ENCODE results near the gene ASCL2.
A peak's percentile ranks its signal among the peaks of the same experiment; 100 is the strongest.

ASCL2 gene

DNA sequence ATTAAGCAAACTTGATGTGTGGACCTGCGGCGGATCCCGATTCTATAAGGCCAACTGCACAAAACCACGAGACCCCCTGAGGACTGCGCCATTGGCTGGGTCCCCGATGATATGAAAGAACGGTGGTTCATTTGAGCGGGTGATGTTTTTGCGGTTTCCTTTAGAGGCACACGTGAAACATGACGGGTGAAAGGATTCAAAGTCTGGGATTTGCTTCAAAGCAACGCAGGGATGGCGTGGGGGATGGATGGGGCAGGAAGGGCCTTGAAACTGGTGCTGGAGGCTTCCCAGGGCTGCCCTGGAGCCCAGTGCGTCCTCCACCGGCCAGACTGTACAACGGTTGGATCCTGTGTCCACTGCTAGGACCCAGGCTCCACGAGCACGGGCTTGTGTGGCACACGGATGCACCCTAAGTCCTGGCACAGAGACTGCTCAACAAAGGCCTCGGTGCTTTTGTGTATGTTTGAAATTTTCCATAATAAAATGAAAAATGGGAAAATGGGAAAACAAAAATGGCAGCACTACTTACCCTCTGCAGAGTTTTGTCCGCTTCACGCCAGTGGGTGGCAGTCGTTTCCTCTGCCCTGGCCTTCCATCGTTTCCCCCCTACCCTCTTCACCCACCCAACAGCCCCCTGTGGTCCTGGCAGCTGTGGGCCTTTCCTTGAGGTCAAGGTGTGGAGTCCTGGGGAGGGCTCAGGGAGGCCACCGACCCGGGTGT, 3.6 kb downstream of the ASCL2 start:
- Histone ChIP-seq H3K9ac (ENCODE audit: low read length) (no peak overlapping the region), H3K36me3 (ENCODE audit: control insufficient read depth in 1 of 2, insufficient read depth in 2 of 2, low read depth in 1 of 2, low read length in 2 of 2) (peaks cover 0 to 7% of the 10 kb centered on the region in 2 experiments), H3K4me1 (ENCODE audit: control insufficient read depth, insufficient read depth, low read depth, low read length) (peaks cover 11% of the 10 kb centered on the region), H3K27ac (ENCODE audit: low read length, poor library complexity, severe bottlenecking) (no peak overlapping the region), H2AK5ac (ENCODE audit: low read length, severe bottlenecking) (no peak overlapping the region), H3K4me2 (ENCODE audit: low read length, poor library complexity, severe bottlenecking) (no peak overlapping the region), H2BK15ac (ENCODE audit: low read depth, poor library complexity, severe bottlenecking) (no peak overlapping the region), H3K4ac (ENCODE audit: low read depth in 1 of 2, low read length in 2 of 2) (no peak overlapping the region), H3K79me1 (replicated peaks; ENCODE audit: low read length, poor library complexity, severe bottlenecking) (no peaks in the 10 kb centered on the region), H2BK5ac (ENCODE audit: low read depth, low read length, poor library complexity, severe bottlenecking) (no peak overlapping the region), H3K23ac (ENCODE audit: low read length in 2 of 2) (no peak overlapping the region), H2BK12ac (ENCODE audit: low read length in 2 of 2) (no peak overlapping the region), H2AFZ (ENCODE audit: low read depth, low read length) (no peak overlapping the region), H3K14ac (ENCODE audit: low read length in 2 of 2) (no peak overlapping the region), H4K8ac (ENCODE audit: low read length) (no peak overlapping the region), H3K18ac (ENCODE audit: low read depth in 1 of 2, low read length in 2 of 2) (no peak overlapping the region), H2BK120ac (ENCODE audit: low read depth, low read length) (no peak overlapping the region), H4K91ac (ENCODE audit: low read length) (no peak overlapping the region), H3K9me3 (ENCODE audit: control insufficient read depth, low read length) (no peaks in the 10 kb centered on the region), H3K27me3 (ENCODE audit: control insufficient read depth in 1 of 2, insufficient read depth in 1 of 2, low read length in 2 of 2) (peaks cover 57 to 84% of the 10 kb centered on the region in 2 experiments), H3K4me3 (ENCODE audit: insufficient read depth in 1 of 2, low read depth in 1 of 2, low read length in 2 of 2) (no peak overlapping the region)
- WGBS: 95% methylated on average over 24 of the region's 26 CpGs
- no peak for DNase-seq

DNA sequence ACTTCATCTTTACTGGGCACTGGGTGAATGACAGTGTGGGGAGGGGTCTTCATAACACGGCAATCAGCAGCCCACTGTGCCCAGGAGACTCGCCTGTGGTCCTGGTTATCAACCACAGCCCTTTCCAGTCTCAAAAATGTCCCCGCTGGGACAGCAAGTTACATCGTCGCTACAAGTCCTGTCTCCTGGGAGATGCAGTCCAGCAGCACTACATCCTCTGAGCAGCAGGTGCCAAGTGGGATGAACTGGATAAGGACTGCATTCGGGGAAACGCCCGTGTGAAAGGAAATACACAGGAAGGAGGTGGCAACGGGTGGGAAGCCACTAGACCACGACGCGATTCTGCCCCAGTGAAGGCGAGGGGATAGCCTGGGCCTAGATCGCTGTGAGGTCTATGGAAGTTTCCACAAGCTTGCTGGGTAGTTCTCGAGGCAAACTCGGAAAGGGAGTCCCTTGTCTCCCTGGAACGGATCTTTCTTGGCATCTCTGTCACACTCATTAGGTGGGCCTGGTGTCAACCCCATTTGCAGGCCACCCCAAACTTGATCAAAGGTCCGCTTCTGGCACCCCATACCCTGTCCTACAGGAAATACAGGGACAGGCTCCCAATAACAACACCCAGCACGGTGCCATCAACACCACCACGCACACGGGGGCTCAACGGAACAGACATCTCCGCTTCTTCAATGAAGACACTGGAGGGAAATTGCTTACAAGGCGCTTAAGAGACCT, 4.4 kb downstream of the ASCL2 start:
- Histone ChIP-seq H3K9ac (ENCODE audit: low read length) (no peak overlapping the region), H2BK15ac (ENCODE audit: low read depth, poor library complexity, severe bottlenecking) (no peak overlapping the region), H2BK5ac (ENCODE audit: low read depth, low read length, poor library complexity, severe bottlenecking) (no peak overlapping the region), H2BK12ac (ENCODE audit: low read length in 2 of 2) (no peak overlapping the region), H3K4me2 (ENCODE audit: low read length, poor library complexity, severe bottlenecking) (no peak overlapping the region), H3K23ac (ENCODE audit: low read length in 2 of 2) (no peak overlapping the region), H3K9me3 (ENCODE audit: control insufficient read depth, low read length) (no peaks in the 10 kb centered on the region), H3K4me3 (ENCODE audit: insufficient read depth in 1 of 2, low read depth in 1 of 2, low read length in 2 of 2) (no peak overlapping the region), H3K27me3 (ENCODE audit: control insufficient read depth in 1 of 2, insufficient read depth in 1 of 2, low read length in 2 of 2) (peaks cover 59 to 79% of the 10 kb centered on the region in 2 experiments), H2AK5ac (ENCODE audit: low read length, severe bottlenecking) (no peak overlapping the region), H3K27ac (ENCODE audit: low read length, poor library complexity, severe bottlenecking) (no peak overlapping the region), H3K4ac (ENCODE audit: low read depth in 1 of 2, low read length in 2 of 2) (no peak overlapping the region), H4K91ac (ENCODE audit: low read length) (no peak overlapping the region), H4K8ac (ENCODE audit: low read length) (no peak overlapping the region), H3K18ac (ENCODE audit: low read depth in 1 of 2, low read length in 2 of 2) (no peak overlapping the region), H3K36me3 (ENCODE audit: control insufficient read depth in 1 of 2, insufficient read depth in 2 of 2, low read depth in 1 of 2, low read length in 2 of 2) (peaks cover 0 to 7% of the 10 kb centered on the region in 2 experiments), H3K79me1 (replicated peaks; ENCODE audit: low read length, poor library complexity, severe bottlenecking) (no peaks in the 10 kb centered on the region), H2BK120ac (ENCODE audit: low read depth, low read length) (no peak overlapping the region), H3K4me1 (ENCODE audit: control insufficient read depth, insufficient read depth, low read depth, low read length) (peaks cover 11% of the 10 kb centered on the region), H2AFZ (ENCODE audit: low read depth, low read length) (no peak overlapping the region), H3K14ac (ENCODE audit: low read length in 2 of 2) (no peak overlapping the region)
- 89% methylated on average over 24 of the region's 24 CpGs for WGBS
- no peak for DNase-seq

DNA sequence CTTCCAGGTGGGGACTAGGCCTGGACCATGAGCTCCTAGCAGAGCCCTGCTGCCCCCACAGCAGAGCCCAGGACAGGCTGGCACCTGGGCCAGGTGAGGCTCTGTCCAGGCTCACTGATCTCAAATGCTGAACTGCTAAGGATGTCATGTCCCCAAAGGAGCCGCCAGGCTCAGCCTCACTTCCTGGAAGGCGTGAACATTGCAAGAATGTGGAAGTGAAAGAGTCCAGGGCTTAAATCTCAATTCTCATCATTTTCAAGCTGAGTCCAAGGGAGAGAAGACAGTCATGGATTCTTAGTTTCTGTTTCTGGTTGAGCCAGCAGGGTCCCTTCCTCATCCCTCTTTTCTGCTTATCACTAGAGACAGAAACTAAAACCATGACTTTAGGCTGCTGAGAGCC, 5.0 kb downstream of the ASCL2 start:
- Histone ChIP-seq H3K27me3 (ENCODE audit: control insufficient read depth in 1 of 2, insufficient read depth in 1 of 2, low read length in 2 of 2) (peaks cover 59 to 83% of the 10 kb centered on the region in 2 experiments), H3K18ac (ENCODE audit: low read depth in 1 of 2, low read length in 2 of 2) (no peak overlapping the region), H3K23ac (ENCODE audit: low read length in 2 of 2) (no peak overlapping the region), H3K4ac (ENCODE audit: low read depth in 1 of 2, low read length in 2 of 2) (no peak overlapping the region), H4K91ac (ENCODE audit: low read length) (no peak overlapping the region), H3K9ac (ENCODE audit: low read length) (no peak overlapping the region), H2BK5ac (ENCODE audit: low read depth, low read length, poor library complexity, severe bottlenecking) (no peak overlapping the region), H3K4me3 (ENCODE audit: insufficient read depth in 1 of 2, low read depth in 1 of 2, low read length in 2 of 2) (peak overlapping the region in 1 of 2 experiments; percentile 10), H2BK15ac (ENCODE audit: low read depth, poor library complexity, severe bottlenecking) (no peak overlapping the region), H3K79me1 (replicated peaks; ENCODE audit: low read length, poor library complexity, severe bottlenecking) (no peaks in the 10 kb centered on the region), H3K14ac (ENCODE audit: low read length in 2 of 2) (no peak overlapping the region), H3K27ac (ENCODE audit: low read length, poor library complexity, severe bottlenecking) (no peak overlapping the region), H2AFZ (ENCODE audit: low read depth, low read length) (no peak overlapping the region), H2BK12ac (ENCODE audit: low read length in 2 of 2) (no peak overlapping the region), H3K9me3 (ENCODE audit: control insufficient read depth, low read length) (no peaks in the 10 kb centered on the region), H3K36me3 (ENCODE audit: control insufficient read depth in 1 of 2, insufficient read depth in 2 of 2, low read depth in 1 of 2, low read length in 2 of 2) (peaks cover 0 to 7% of the 10 kb centered on the region in 2 experiments), H3K4me2 (ENCODE audit: low read length, poor library complexity, severe bottlenecking) (no peak overlapping the region), H2BK120ac (ENCODE audit: low read depth, low read length) (no peak overlapping the region), H4K8ac (ENCODE audit: low read length) (no peak overlapping the region), H2AK5ac (ENCODE audit: low read length, severe bottlenecking) (no peak overlapping the region), H3K4me1 (ENCODE audit: control insufficient read depth, insufficient read depth, low read depth, low read length) (peaks cover 11% of the 10 kb centered on the region)
- DNase-seq: no peak
- 93% methylated on average over 2 of the region's 2 CpGs for WGBS

DNA sequence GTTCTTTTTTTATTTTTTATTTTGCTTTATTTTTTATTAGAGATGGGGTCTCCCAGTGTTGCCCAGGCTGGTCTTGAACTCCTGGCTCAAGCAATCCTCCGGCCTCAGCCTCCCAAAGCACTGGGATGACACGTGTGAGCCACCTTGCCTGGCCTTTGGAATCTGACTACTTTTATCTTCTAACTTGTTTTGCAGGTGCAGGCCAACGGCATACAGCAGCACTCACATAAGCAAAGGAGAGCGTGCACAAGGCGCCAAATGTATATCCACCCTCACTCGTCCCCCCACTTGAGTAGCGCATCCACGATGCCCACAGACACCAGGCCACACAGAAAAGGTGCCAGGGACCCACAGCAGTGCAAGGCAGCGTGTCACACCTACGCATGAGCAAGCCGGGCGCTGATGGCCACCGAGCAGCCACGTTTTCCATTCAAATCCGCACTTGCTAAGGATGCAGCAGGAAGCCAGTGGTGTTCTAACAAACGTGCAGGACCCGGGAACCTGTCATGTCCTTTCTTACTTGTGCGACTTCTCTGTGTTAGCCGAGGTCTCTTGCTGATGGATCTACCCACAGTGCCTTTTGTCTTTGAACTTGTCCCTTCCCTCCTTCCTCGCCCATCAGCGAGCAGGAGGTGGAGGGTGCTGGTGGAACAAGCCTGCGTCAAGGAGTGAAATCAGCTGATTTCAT, 5.9 kb downstream of the ASCL2 start:
- Histone ChIP-seq H3K27ac (ENCODE audit: low read length, poor library complexity, severe bottlenecking) (no peak overlapping the region), H2BK12ac (ENCODE audit: low read length in 2 of 2) (no peak overlapping the region), H2AK5ac (ENCODE audit: low read length, severe bottlenecking) (no peak overlapping the region), H3K14ac (ENCODE audit: low read length in 2 of 2) (peak overlapping the region in 1 of 2 experiments; percentile 11), H2BK5ac (ENCODE audit: low read depth, low read length, poor library complexity, severe bottlenecking) (no peak overlapping the region), H3K4me3 (ENCODE audit: insufficient read depth in 1 of 2, low read depth in 1 of 2, low read length in 2 of 2) (no peak overlapping the region), H3K4me2 (ENCODE audit: low read length, poor library complexity, severe bottlenecking) (no peak overlapping the region), H3K36me3 (ENCODE audit: control insufficient read depth in 1 of 2, insufficient read depth in 2 of 2, low read depth in 1 of 2, low read length in 2 of 2) (no peaks in the 10 kb centered on the region), H2BK120ac (ENCODE audit: low read depth, low read length) (no peak overlapping the region), H2AFZ (ENCODE audit: low read depth, low read length) (no peak overlapping the region), H3K27me3 (ENCODE audit: control insufficient read depth in 1 of 2, insufficient read depth in 1 of 2, low read length in 2 of 2) (peaks cover 64 to 85% of the 10 kb centered on the region in 2 experiments), H3K79me1 (replicated peaks; ENCODE audit: low read length, poor library complexity, severe bottlenecking) (no peaks in the 10 kb centered on the region), H3K23ac (ENCODE audit: low read length in 2 of 2) (no peak overlapping the region), H3K4me1 (ENCODE audit: control insufficient read depth, insufficient read depth, low read depth, low read length) (peaks cover 7% of the 10 kb centered on the region), H3K18ac (ENCODE audit: low read depth in 1 of 2, low read length in 2 of 2) (no peak overlapping the region), H2BK15ac (ENCODE audit: low read depth, poor library complexity, severe bottlenecking) (no peak overlapping the region), H3K4ac (ENCODE audit: low read depth in 1 of 2, low read length in 2 of 2) (no peak overlapping the region), H3K9ac (ENCODE audit: low read length) (no peak overlapping the region), H4K8ac (ENCODE audit: low read length) (no peak overlapping the region), H4K91ac (ENCODE audit: low read length) (no peak overlapping the region), H3K9me3 (ENCODE audit: control insufficient read depth, low read length) (no peaks in the 10 kb centered on the region)
- 86% methylated on average over 22 of the region's 22 CpGs for WGBS
- DNase-seq: no peak

Measured in mesenchymal stem cell (in vitro differentiated cells and primary cell).